Loucy (cell line): ENCODE measurements around the gene BHLHA15.

Experiments
- EZH2phosphoT487 ChIP-seq: fragments of 200-600 bp; IDR thresholded peaks from 2 replicates; pipeline ENCODE4 v1.6.1; 2018; ENCODE audit warnings: antibody characterized with exemption, mild to moderate bottlenecking, moderate library complexity, borderline replicate concordance
- TF ChIP-seq, protein P1 (sequence below): fragments of 200-600 bp; sonication (generic); conservative IDR thresholded peaks from 2 replicates; pipeline ENCODE4 v1.5.1; 2014; ENCODE audit warnings: mild to moderate bottlenecking, antibody characterized with exemption, low read length

DNA sequence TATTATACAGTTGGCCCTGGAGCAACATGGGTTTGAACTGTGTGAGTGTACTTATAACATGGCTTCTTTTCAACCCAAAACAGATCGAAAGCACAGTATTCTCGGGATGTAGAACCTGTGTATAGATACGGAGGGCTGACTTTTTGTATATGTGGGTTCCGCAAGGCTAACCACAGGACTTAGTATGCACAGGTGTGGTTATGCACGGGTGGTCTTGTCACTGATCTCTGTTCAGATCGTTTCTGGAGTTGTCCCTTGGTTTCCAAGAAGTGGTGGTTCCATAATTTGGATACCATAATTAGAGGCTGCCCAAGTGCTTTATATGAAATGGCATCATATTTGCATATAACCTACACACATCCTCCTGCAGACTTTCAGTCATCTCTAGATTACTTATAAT is 10.9 kb upstream of the BHLHA15 start:
- TF ChIP-seq, protein P1, sequence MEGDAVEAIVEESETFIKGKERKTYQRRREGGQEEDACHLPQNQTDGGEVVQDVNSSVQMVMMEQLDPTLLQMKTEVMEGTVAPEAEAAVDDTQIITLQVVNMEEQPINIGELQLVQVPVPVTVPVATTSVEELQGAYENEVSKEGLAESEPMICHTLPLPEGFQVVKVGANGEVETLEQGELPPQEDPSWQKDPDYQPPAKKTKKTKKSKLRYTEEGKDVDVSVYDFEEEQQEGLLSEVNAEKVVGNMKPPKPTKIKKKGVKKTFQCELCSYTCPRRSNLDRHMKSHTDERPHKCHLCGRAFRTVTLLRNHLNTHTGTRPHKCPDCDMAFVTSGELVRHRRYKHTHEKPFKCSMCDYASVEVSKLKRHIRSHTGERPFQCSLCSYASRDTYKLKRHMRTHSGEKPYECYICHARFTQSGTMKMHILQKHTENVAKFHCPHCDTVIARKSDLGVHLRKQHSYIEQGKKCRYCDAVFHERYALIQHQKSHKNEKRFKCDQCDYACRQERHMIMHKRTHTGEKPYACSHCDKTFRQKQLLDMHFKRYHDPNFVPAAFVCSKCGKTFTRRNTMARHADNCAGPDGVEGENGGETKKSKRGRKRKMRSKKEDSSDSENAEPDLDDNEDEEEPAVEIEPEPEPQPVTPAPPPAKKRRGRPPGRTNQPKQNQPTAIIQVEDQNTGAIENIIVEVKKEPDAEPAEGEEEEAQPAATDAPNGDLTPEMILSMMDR, result no peak
- TF ChIP-seq EZH2phosphoT487, result no peak
